Parathyroid adenoma (tissue), 2 donors: ENCODE data around the gene CFAP97D1.

Experiments used
- H2AFZ ChIP-seq: fragments of 300-600 bp; sonication (generic); one replicate; pipeline ENCODE4 v1.7.0; 2017; ENCODE audit warnings: antibody characterized with exemption, mild to moderate bottlenecking
- H3K27ac ChIP-seq: fragments of 300-600 bp; sonication (generic); one replicate; pipeline ENCODE4 v1.7.0; 2017
- H3K27me3 ChIP-seq: fragments of 300-600 bp; sonication (generic); one replicate; pipeline ENCODE4 v1.7.0; 2017; ENCODE audit warnings: low read length; ENCODE audit not compliant: control insufficient read depth, insufficient read depth
- H3K36me3 ChIP-seq: fragments of 300-600 bp; sonication (generic); one replicate; pipeline ENCODE4 v1.7.0; 2017; ENCODE audit warnings: low read length; ENCODE audit not compliant: control insufficient read depth, insufficient read depth
- H3K4me1 ChIP-seq: fragments of 300-600 bp; sonication (generic); one replicate; pipeline ENCODE4 v1.7.0; 2017; ENCODE audit warnings: control low read depth
- H3K4me2 ChIP-seq: fragments of 300-600 bp; sonication (generic); one replicate; pipeline ENCODE4 v1.7.0; 2017; ENCODE audit warnings: low read length
- H3K4me3 ChIP-seq: fragments of 300-600 bp; sonication (generic); one replicate; pipeline ENCODE4 v1.7.0; 2017; ENCODE audit warnings: low read depth, low read length
- H3K79me2 ChIP-seq: fragments of 300-600 bp; sonication (generic); one replicate; pipeline ENCODE4 v1.7.0; 2017; ENCODE audit warnings: control low read depth
- H3K9ac ChIP-seq: fragments of 300-600 bp; sonication (generic); one replicate; pipeline ENCODE4 v1.7.0; 2017; ENCODE audit warnings: mild to moderate bottlenecking
- H3K9me3 ChIP-seq: fragments of 300-600 bp; sonication (generic); one replicate; pipeline ENCODE4 v1.7.0; 2017; ENCODE audit warnings: low read length; ENCODE audit not compliant: control insufficient read depth
- TF ChIP-seq, protein P1 (sequence below): fragments of 300-600 bp; sonication (generic); IDR thresholded peaks from one replicate; pipeline ENCODE4 v1.7.0; 2017; ENCODE audit warnings: antibody characterized with exemption, mild to moderate bottlenecking
- donor health status: primary hyperparathyroidism.

CFAP97D1 gene

DNA sequence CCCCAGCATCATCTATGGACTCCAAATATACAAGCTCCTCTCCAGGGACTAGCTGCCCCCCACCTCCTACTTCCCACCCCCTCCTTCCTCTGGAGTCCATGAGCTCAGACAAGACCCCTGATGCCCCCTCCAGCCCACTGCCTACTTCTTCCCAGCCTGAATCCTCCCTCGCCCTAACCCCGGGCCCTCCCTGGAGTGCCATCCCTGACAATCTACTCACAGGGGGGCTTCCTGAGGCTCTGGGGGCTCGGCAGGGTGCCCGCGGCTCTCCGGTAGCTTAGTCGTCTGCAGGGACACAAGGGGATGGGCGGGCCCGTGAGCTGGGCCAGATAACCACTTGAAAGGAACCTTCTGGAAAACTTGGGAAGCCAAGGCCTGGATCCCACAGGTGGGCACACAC lies 37.6 kb downstream of the CFAP97D1 start:
- TF ChIP-seq, protein P1, sequence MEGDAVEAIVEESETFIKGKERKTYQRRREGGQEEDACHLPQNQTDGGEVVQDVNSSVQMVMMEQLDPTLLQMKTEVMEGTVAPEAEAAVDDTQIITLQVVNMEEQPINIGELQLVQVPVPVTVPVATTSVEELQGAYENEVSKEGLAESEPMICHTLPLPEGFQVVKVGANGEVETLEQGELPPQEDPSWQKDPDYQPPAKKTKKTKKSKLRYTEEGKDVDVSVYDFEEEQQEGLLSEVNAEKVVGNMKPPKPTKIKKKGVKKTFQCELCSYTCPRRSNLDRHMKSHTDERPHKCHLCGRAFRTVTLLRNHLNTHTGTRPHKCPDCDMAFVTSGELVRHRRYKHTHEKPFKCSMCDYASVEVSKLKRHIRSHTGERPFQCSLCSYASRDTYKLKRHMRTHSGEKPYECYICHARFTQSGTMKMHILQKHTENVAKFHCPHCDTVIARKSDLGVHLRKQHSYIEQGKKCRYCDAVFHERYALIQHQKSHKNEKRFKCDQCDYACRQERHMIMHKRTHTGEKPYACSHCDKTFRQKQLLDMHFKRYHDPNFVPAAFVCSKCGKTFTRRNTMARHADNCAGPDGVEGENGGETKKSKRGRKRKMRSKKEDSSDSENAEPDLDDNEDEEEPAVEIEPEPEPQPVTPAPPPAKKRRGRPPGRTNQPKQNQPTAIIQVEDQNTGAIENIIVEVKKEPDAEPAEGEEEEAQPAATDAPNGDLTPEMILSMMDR, result no peak
- Histone ChIP-seq H3K27ac (no peak overlapping the region), H3K4me2 (no peak overlapping the region), H3K9me3 (no peaks in the 10 kb centered on the region), H3K27me3 (no peaks in the 10 kb centered on the region), H3K4me3 (no peak overlapping the region), H3K9ac (no peak overlapping the region), H3K4me1 (no peaks in the 10 kb centered on the region), H3K79me2 (no peaks in the 10 kb centered on the region), H2AFZ (no peak overlapping the region), H3K36me3 (no peaks in the 10 kb centered on the region)

DNA sequence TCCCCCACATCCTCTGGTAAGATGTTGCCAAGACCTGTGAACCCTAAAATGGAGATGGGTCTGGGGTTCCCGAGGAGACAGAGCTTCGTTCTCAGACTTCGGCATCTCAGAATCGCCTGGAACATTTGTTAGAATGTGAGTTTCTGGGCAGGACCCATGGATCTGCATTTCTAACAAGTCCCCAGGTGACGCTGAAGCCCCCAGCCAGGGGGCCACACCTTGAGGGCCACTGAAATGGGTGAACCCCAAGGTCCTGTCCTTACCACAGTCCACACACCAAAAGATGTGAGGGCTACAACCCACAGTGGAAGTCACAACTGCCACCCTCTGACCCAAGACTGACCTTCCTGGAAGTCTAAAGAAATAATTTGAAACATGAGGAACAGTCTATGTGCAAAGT lies 38.7 kb downstream of the CFAP97D1 start:
- no peaks in the 10 kb centered on the region for H3K79me2 ChIP-seq
- TF ChIP-seq, protein P1, result no peak
- no peak overlapping the region for H2AFZ ChIP-seq
- H3K4me2 ChIP-seq, result no peak overlapping the region
- H3K9ac ChIP-seq, result no peak overlapping the region
- H3K27me3 ChIP-seq, result no peaks in the 10 kb centered on the region
- H3K4me3 ChIP-seq, result no peak overlapping the region
- H3K4me1 ChIP-seq, result no peaks in the 10 kb centered on the region
- no peaks in the 10 kb centered on the region for H3K9me3 ChIP-seq
- no peak overlapping the region for H3K27ac ChIP-seq
- no peaks in the 10 kb centered on the region for H3K36me3 ChIP-seq

DNA sequence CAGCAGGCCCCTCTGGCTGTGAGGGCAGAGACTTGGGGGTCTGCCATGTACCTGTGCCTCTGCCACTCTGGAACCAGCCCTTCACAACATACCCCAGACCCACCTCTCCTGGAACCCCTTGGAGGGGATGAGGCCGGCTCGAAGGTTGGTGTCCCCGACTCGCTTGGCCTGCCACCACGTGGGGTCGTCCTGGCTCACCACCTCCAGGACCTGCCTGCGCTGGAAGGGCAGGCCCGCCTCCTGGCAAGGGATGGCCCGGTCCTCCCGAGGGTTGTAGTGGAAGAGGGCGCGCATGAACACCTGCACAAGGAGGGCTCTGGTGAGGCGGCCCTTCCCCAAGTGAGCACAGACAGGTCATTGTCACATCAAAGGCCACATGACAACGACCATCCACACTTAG lies 40.5 kb downstream of the CFAP97D1 start:
- TF ChIP-seq, protein P1, result no peak
- Histone ChIP-seq H3K4me2 (no peak overlapping the region), H3K9me3 (no peaks in the 10 kb centered on the region), H3K9ac (no peak overlapping the region), H3K4me3 (no peak overlapping the region), H2AFZ (no peak overlapping the region), H3K36me3 (no peaks in the 10 kb centered on the region), H3K27ac (no peak overlapping the region), H3K4me1 (no peaks in the 10 kb centered on the region), H3K79me2 (no peaks in the 10 kb centered on the region), H3K27me3 (no peaks in the 10 kb centered on the region)

DNA sequence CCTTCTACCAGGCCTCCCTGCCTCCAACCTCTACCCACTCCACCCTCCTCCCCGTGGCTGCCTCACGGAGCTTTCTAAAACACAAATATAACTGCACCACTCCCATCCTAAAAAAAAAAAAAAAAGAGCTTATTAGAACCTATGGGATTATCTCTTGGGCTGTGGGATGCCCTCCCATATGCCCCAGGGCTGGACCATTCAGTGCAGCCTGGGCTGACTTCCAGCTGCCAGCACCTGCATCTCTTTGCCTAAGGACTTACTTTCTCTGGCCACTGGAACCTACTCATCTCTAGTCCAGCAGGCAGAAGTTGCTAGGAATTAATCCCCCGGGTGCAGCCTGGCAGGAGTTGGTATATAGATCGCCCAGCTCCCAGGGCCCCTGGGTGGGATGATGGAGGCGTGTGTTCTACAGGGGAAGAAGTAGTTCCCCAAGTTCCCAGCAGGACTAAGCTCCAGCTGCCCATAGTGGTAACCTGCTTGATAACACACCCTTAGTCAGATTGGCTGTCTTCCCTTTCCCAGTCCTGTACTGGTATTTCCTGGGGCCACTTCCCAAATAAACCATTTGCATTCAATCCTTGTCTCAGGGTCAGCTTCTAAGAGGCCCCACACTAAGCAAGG lies 42.4 kb downstream of the CFAP97D1 start:
- H3K36me3 ChIP-seq, result no peaks in the 10 kb centered on the region
- peak overlapping the region; percentile 54 for H3K27ac ChIP-seq

More for the DNA sequence above, 42.4 kb downstream of the CFAP97D1 start:
- TF ChIP-seq, protein P1, result no peak
- Histone ChIP-seq H3K9ac (no peak overlapping the region), H3K4me3 (no peak overlapping the region), H3K4me1 (no peaks in the 10 kb centered on the region), H2AFZ (no peak overlapping the region), H3K9me3 (no peaks in the 10 kb centered on the region), H3K79me2 (no peaks in the 10 kb centered on the region), H3K4me2 (no peak overlapping the region), H3K27me3 (no peaks in the 10 kb centered on the region)
